BLaER1 treated with 17β-estradiol and CSF1 and Interleukin-3, amounts not matched to agents 10 nM and 100 nM (cell line): ENCODE measurements around the gene SLC1A1.
"Not testable (repeated sequence)": the region's sequence is repeated elsewhere in the genome, so short reads cannot be mapped to it uniquely, and the experiment has no call there.

ENCODE experiments used
- H3K27ac ChIP-seq, 11 experiments: shearing (Covaris generic); formaldehyde crosslinking; 2 replicates each; pipeline ENCODE4 v1.8.1; 2022
- H3K27me3 ChIP-seq, 11 experiments: shearing (Covaris generic); formaldehyde crosslinking; 2 replicates each; pipeline ENCODE4 v1.8.1; 2022
- H3K36me3 ChIP-seq, 11 experiments: shearing (Covaris generic); formaldehyde crosslinking; 2 replicates each; pipeline ENCODE4 v1.8.1; 2022
- H3K4me1 ChIP-seq, 10 experiments: shearing (Covaris generic); formaldehyde crosslinking; 2 replicates each; pipeline ENCODE4 v1.8.1; 2022
- H3K4me2 ChIP-seq, 11 experiments: shearing (Covaris generic); formaldehyde crosslinking; 2 replicates each; pipeline ENCODE4 v1.8.1; 2022
- H3K4me3 ChIP-seq, 10 experiments: shearing (Covaris generic); formaldehyde crosslinking; 2 replicates each; pipeline ENCODE4 v1.8.1; 2022
- H3K9ac ChIP-seq, 11 experiments: shearing (Covaris generic); formaldehyde crosslinking; 2 replicates each; pipeline ENCODE4 v1.8.1; 2022
- H3K9me3 ChIP-seq, 11 experiments: shearing (Covaris generic); formaldehyde crosslinking; replicated peaks in 1 of 11; 2 replicates each; pipeline ENCODE4 v1.8.1; 2022
- H4K20me1 ChIP-seq, 11 experiments: shearing (Covaris generic); formaldehyde crosslinking; 2 replicates each; pipeline ENCODE4 v1.8.1; 2022
- Cebpa-rat ChIP-seq, 11 experiments: shearing (Covaris generic); IDR thresholded peaks; 2 replicates each; pipeline ENCODE4 v1.8.1; 2022

The SLC1A1 gene

DNA sequence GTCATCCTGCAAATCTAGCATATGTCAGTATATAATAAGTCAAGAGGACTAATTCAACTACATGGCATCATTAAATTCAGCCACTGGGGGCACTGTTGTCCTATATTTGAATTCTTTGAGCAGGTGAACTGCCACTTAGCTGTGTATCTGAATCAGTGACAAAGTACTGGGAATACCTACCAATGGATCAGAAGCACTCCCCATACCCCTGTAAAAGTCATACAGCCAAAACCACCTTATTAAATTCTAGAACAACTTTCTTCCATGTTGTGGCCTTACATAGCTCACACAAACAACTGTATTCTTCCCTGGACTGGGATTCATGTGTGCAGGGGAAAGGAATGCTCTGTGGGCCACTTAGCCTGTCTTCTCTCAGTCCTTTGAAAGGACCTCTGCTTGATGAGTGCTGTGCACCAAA is 114.4 kb downstream of the SLC1A1 start:
- Histone ChIP-seq H3K36me3 (no peaks in the 10 kb centered on the region), H3K4me1 (no peaks in the 10 kb centered on the region), H3K27me3 (no peaks in the 10 kb centered on the region), H3K9ac (no peak overlapping the region), H3K4me3 (no peak overlapping the region), H3K4me2 (no peak overlapping the region), H4K20me1 (no peaks in the 10 kb centered on the region), H3K9me3 (no peaks in the 10 kb centered on the region), H3K27ac (no peak overlapping the region)
- no peak for TF ChIP-seq Cebpa-rat (IDR thresholded peaks at IDR 0.05)

GRCh38 chr9:4606033-4606432 is 115.8 kb downstream of the SLC1A1 start:
- not testable (repeated sequence) for H3K4me2 ChIP-seq, H3K27ac ChIP-seq, H3K9ac ChIP-seq, H4K20me1 ChIP-seq, H3K36me3 ChIP-seq, H3K4me1 ChIP-seq, H3K4me3 ChIP-seq, H3K27me3 ChIP-seq, H3K9me3 ChIP-seq

DNA sequence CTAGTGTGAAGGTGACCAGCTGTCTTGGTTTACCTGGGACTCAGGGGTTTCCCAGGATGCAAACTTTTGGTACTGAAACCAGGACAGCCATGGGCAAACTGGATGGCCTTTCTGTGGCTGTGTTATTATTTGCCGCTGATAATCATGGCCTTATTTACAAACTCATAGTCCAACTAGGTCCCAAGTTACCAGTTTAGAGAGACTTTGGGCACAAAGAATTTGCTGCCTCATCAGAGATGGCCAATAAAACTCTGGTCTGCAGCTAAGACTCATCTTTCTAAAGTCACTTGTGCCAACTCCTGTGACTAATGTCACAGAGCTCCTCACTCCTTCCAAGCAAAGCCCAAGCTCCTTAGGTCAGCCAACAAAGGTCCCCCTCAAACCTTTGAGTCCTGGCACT is 124.4 kb downstream of the SLC1A1 start:
- Histone ChIP-seq H3K9me3 (no peaks in the 10 kb centered on the region), H3K4me1 (no peaks in the 10 kb centered on the region), H3K4me3 (no peak overlapping the region), H3K9ac (no peak overlapping the region), H3K27ac (no peak overlapping the region), H3K27me3 (no peaks in the 10 kb centered on the region), H4K20me1 (no peaks in the 10 kb centered on the region), H3K36me3 (no peaks in the 10 kb centered on the region), H3K4me2 (no peak overlapping the region)
- TF ChIP-seq Cebpa-rat (IDR thresholded peaks at IDR 0.05) = no peak

DNA sequence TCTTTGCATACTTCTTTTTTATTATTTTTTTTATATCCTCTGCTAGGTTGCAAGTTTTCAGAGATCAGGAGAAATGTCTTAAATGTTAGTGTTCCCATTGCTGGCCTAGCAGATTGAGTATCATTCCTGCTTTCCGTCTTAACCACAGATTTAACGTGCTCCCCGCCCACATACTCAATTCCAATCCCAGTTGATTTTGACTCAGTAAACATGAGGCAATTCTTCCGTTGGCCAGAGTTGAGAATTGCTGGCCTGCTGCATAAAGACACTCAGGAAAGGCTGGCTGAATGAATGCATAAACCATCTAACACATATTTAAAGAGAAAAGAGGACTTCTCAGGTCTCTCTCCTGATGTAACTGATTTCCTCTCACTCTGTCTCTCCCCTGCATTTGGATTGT is 125.0 kb downstream of the SLC1A1 start:
- H3K4me3 ChIP-seq = no peak overlapping the region
- H3K9me3 ChIP-seq = no peaks in the 10 kb centered on the region
- H3K27ac ChIP-seq = no peak overlapping the region
- TF ChIP-seq Cebpa-rat (IDR thresholded peaks at IDR 0.05) = no peak
- H3K4me2 ChIP-seq = no peak overlapping the region
- no peak overlapping the region for H3K9ac ChIP-seq
- no peaks in the 10 kb centered on the region for H3K27me3 ChIP-seq
- no peaks in the 10 kb centered on the region for H4K20me1 ChIP-seq
- H3K4me1 ChIP-seq = no peaks in the 10 kb centered on the region
- H3K36me3 ChIP-seq = no peaks in the 10 kb centered on the region

- no peak overlapping the region for H3K4me3 ChIP-seq
- H4K20me1 ChIP-seq = no peaks in the 10 kb centered on the region
- TF ChIP-seq Cebpa-rat (IDR thresholded peaks at IDR 0.05) = no peak
- no peak overlapping the region for H3K9ac ChIP-seq
- no peaks in the 10 kb centered on the region for H3K27me3 ChIP-seq
- no peaks in the 10 kb centered on the region for H3K9me3 ChIP-seq
- H3K27ac ChIP-seq = no peak overlapping the region
- no peaks in the 10 kb centered on the region for H3K4me1 ChIP-seq
- H3K4me2 ChIP-seq = no peak overlapping the region
- H3K36me3 ChIP-seq = no peaks in the 10 kb centered on the region
Measured at GRCh38 chr9:4615778-4616177, 125.5 kb downstream of the SLC1A1 start.

DNA sequence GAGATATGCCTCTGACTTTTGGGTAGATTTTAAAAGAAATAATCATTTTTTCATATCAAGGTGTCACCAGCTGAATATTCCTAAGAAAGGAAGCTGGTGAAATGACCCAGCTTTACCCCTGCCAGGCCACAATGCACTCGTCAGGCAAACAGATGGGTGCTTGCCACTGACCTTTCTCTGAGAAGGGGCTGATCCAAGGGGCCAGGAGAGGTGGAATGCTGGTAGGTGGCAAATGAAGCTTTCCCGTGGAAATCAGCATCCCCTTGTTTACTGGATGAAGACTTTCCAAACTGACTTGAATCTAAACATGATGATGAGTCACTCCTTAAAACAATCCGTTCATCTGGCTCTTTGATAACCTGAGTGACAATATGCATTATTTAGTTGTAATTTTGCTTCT is 127.5 kb downstream of the SLC1A1 start:
- Histone ChIP-seq H3K4me2 (no peak overlapping the region), H3K36me3 (no peaks in the 10 kb centered on the region), H3K9me3 (no peaks in the 10 kb centered on the region), H3K4me3 (no peak overlapping the region), H3K4me1 (no peaks in the 10 kb centered on the region), H3K27me3 (no peaks in the 10 kb centered on the region), H3K27ac (no peak overlapping the region), H4K20me1 (no peaks in the 10 kb centered on the region), H3K9ac (no peak overlapping the region)
- no peak for TF ChIP-seq Cebpa-rat (IDR thresholded peaks at IDR 0.05)

GRCh38 chr9:4618700-4619099 is 128.4 kb downstream of the SLC1A1 start:
- Histone ChIP-seq H3K9me3 (no peaks in the 10 kb centered on the region), H4K20me1 (no peaks in the 10 kb centered on the region), H3K36me3 (no peaks in the 10 kb centered on the region), H3K27me3 (no peaks in the 10 kb centered on the region), H3K4me2 (no peak overlapping the region), H3K9ac (no peak overlapping the region), H3K27ac (no peak overlapping the region), H3K4me1 (no peaks in the 10 kb centered on the region), H3K4me3 (no peak overlapping the region)
- TF ChIP-seq Cebpa-rat (IDR thresholded peaks at IDR 0.05) = no peak

GRCh38 chr9:4620057-4620765 is 129.9 kb downstream of the SLC1A1 start:
- Histone ChIP-seq H3K4me2 (no peak overlapping the region; a peak in 1 of 22 replicates), H4K20me1 (no peaks in the 10 kb centered on the region), H3K4me1 (no peaks in the 10 kb centered on the region), H3K9ac (no peak overlapping the region), H3K36me3 (no peaks in the 10 kb centered on the region), H3K4me3 (no peak overlapping the region), H3K27ac (no peak overlapping the region), H3K9me3 (no peaks in the 10 kb centered on the region), H3K27me3 (no peaks in the 10 kb centered on the region)
- TF ChIP-seq Cebpa-rat (IDR thresholded peaks at IDR 0.05) = no peak

- TF ChIP-seq Cebpa-rat (IDR thresholded peaks at IDR 0.05) = no peak
- no peak overlapping the region for H3K4me2 ChIP-seq
- no peak overlapping the region for H3K27ac ChIP-seq
- no peaks in the 10 kb centered on the region for H3K36me3 ChIP-seq
- H3K9me3 ChIP-seq = no peaks in the 10 kb centered on the region
- no peaks in the 10 kb centered on the region for H3K4me1 ChIP-seq
- H3K4me3 ChIP-seq = no peak overlapping the region
- H3K27me3 ChIP-seq = no peaks in the 10 kb centered on the region
- H3K9ac ChIP-seq = no peak overlapping the region
- H4K20me1 ChIP-seq = no peaks in the 10 kb centered on the region
Measured at GRCh38 chr9:4620881-4621555, 130.8 kb downstream of the SLC1A1 start.

DNA sequence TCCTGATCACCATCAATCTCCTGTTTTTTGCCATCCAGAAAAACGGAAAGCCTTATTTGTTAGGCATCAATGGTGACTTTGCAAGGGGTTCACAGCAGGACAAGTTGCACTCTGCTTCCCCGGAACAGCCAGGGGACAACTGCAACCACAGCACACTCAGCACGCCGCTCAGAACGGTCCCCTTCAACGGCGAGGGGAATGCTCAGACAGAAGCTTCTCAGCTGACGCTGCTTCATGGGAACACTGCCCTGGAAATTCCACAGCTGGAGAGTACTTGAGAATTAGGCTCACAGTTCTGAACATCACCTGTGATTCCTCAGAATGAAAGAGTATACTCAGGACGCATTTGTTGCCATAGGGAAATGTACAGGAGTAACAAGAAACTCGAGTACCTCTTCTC is 131.7 kb downstream of the SLC1A1 start:
- no peaks in the 10 kb centered on the region for H3K9me3 ChIP-seq
- no peaks in the 10 kb centered on the region for H3K4me1 ChIP-seq
- no peaks in the 10 kb centered on the region for H3K27me3 ChIP-seq
- H3K4me2 ChIP-seq = no peak overlapping the region
- H4K20me1 ChIP-seq = no peaks in the 10 kb centered on the region
- no peaks in the 10 kb centered on the region for H3K36me3 ChIP-seq
- no peak overlapping the region for H3K27ac ChIP-seq
- no peak overlapping the region for H3K4me3 ChIP-seq
- H3K9ac ChIP-seq = no peak overlapping the region
- no peak for TF ChIP-seq Cebpa-rat (IDR thresholded peaks at IDR 0.05)
